ENCODE results near the gene CTNNB1. TPM values are rescaled to one million over a fixed set of nuclear protein-coding genes. Genes with fewer than 3 reads are reported as not detected.

Gene CTNNB1
- total and polyA plus RNA-seq, 2 of the 13 experiments (the other 11 are each of a cell fraction or from before 2014, with no cell fraction given) = 398 to 489 TPM

- ATAC-seq (no peak), FAIRE-seq (no peak), DNase-seq (ENCODE audit: low spot score) (no peak)
- no peak overlapping the region for H3K27ac ChIP-seq (ENCODE audit: extremely low read length, insufficient read depth, low read length)
- in situ Hi-C loops (cut with HindIII; ENCODE audit: extremely low pct_ligation_motif_present, low pct_unique_long_range_greater_than_20kb) = loop anchor here (25.0 kb wide), 1 partner anchor 632 kb away; no protein-coding TSS in a partner anchor
- TF ChIP-seq TBP (CRISPR knock-in tag; IDR thresholded peaks at IDR 0.05) (no peak), RBM22 (optimal IDR thresholded peaks at IDR 0.05; ENCODE audit: low read length) (peak; percentile 72), GTF2F1 (IDR thresholded peaks at IDR 0.05; ENCODE audit: low read length) (no peak), ELF3 (CRISPR knock-in tag; IDR thresholded peaks at IDR 0.05) (no peak)
- peaks cover 77% of the 10 kb centered on the region for H3K4me1 ChIP-seq (ENCODE audit: insufficient read depth, low read length)
- intact Hi-C loops (cut with micrococcal nuclease; ENCODE audit: unreplicated experiment) = no loop called here
- H3K79me2 ChIP-seq (ENCODE audit: insufficient read depth, low read length) = peaks cover 99% of the 10 kb centered on the region
- WGBS (ENCODE audit: low lambda C conversion rate) = 100% methylated on average over 1 of the region's 1 CpG
- H3K36me3 ChIP-seq (replicated peaks in 1 of 2; ENCODE audit: control insufficient read depth in 1 of 2, insufficient read depth in 2 of 2, low read length in 2 of 2) = peaks cover 5 to 17% of the 10 kb centered on the region in 2 experiments; a peak in 4 of 5 replicates
- no peak overlapping the region for H3K4me2 ChIP-seq (ENCODE audit: low read depth, low read length)
- peaks cover 100% of the 10 kb centered on the region for H4K20me1 ChIP-seq (ENCODE audit: insufficient read depth, low read length)
- H3K27me3 ChIP-seq (ENCODE audit: control insufficient read depth in 1 of 2, insufficient read depth in 2 of 2, low read length in 2 of 2) = no peaks in the 10 kb centered on the region
- no TSS peak for BruUV-seq (replicated peaks)
- no peaks in the 10 kb centered on the region for H3K9me3 ChIP-seq (ENCODE audit: low read length)
- no peak overlapping the region for H3K9ac ChIP-seq (ENCODE audit: insufficient read depth, low read depth, low read length)
- H3K4me3 ChIP-seq (replicated peaks in 1 of 3; ENCODE audit: insufficient read depth in 1 of 3, low read depth in 2 of 3, low read length in 3 of 3) = no peak overlapping the region
- no peak overlapping the region for H2AFZ ChIP-seq (ENCODE audit: low read length)
- CTCF ChIA-PET (ENCODE audit: low intra/inter-chr PET ratio, low total read pairs) = no interaction called here
- POLR2A ChIA-PET = interaction anchor here (1.2 kb wide), 1 partner anchor 19 kb away, joined by 3 read pairs; no protein-coding TSS in a partner anchor
Observed at GRCh38 chr3:41219424-41219823, 20.1 kb downstream of the CTNNB1 start.

GRCh38 chr3:41220906-41221677 lies 21.8 kb downstream of the CTNNB1 start:
- Histone ChIP-seq H2AFZ (ENCODE audit: low read length) (no peak overlapping the region), H3K27me3 (ENCODE audit: control insufficient read depth in 1 of 2, insufficient read depth in 2 of 2, low read length in 2 of 2) (no peaks in the 10 kb centered on the region), H3K4me2 (ENCODE audit: low read depth, low read length) (no peak overlapping the region), H4K20me1 (ENCODE audit: insufficient read depth, low read length) (peaks cover 90% of the 10 kb centered on the region), H3K79me2 (ENCODE audit: insufficient read depth, low read length) (peaks cover 96% of the 10 kb centered on the region), H3K4me3 (replicated peaks in 1 of 3; ENCODE audit: insufficient read depth in 1 of 3, low read depth in 2 of 3, low read length in 3 of 3) (no peak overlapping the region), H3K4me1 (ENCODE audit: insufficient read depth, low read length) (peaks cover 60% of the 10 kb centered on the region), H3K27ac (ENCODE audit: extremely low read length, insufficient read depth, low read length) (no peak overlapping the region), H3K9ac (ENCODE audit: insufficient read depth, low read depth, low read length) (no peak overlapping the region), H3K9me3 (ENCODE audit: low read length) (no peaks in the 10 kb centered on the region), H3K36me3 (replicated peaks in 1 of 2; ENCODE audit: control insufficient read depth in 1 of 2, insufficient read depth in 2 of 2, low read length in 2 of 2) (peaks cover 16 to 32% of the 10 kb centered on the region in 2 experiments)
- POLR2A ChIA-PET = no interaction called here
- no peak for FAIRE-seq
- 84% methylated on average over 7 of the region's 7 CpGs for WGBS (ENCODE audit: low lambda C conversion rate)
- in situ Hi-C loops (cut with HindIII; ENCODE audit: extremely low pct_ligation_motif_present, low pct_unique_long_range_greater_than_20kb) = loop anchor here (25.0 kb wide), 1 partner anchor 634 kb away; no protein-coding TSS in a partner anchor
- BruUV-seq (replicated peaks) = no TSS peak
- peak; percentile 75 for ATAC-seq
- no peak for DNase-seq (ENCODE audit: low spot score)
- CTCF ChIA-PET (ENCODE audit: low intra/inter-chr PET ratio, low total read pairs) = no interaction called here
- intact Hi-C loops (cut with micrococcal nuclease; ENCODE audit: unreplicated experiment) = no loop called here
- TF ChIP-seq CBX5 (CRISPR knock-in tag; IDR thresholded peaks at IDR 0.05; ENCODE audit: borderline replicate concordance) (no peak), KLF13 (CRISPR knock-in tag; IDR thresholded peaks at IDR 0.05) (no peak), EZH2 (conservative IDR thresholded peaks at IDR 0.05; ENCODE audit: low read depth, low read length) (no peak), ZNF121 (CRISPR knock-in tag; IDR thresholded peaks at IDR 0.05) (peak; percentile 97), TFDP1 (CRISPR knock-in tag; IDR thresholded peaks at IDR 0.05; ENCODE audit: borderline replicate concordance) (no peak), RBM22 (optimal IDR thresholded peaks at IDR 0.05; ENCODE audit: low read length) (peak; percentile 71), ZNF652 (CRISPR knock-in tag; IDR thresholded peaks at IDR 0.05; ENCODE audit: borderline replicate concordance, low read depth) (0 out of 2 replicates have a peak, but pooled peaks have one; percentile 27), PLSCR1 (CRISPR knock-in tag; IDR thresholded peaks at IDR 0.05; ENCODE audit: borderline replicate concordance) (no peak), HOMEZ (CRISPR knock-in tag; IDR thresholded peaks at IDR 0.05; ENCODE audit: low read depth) (0 out of 2 replicates have a peak, but pooled peaks have one; percentile 19)

Data from HepG2 (cell line).